Stimulated activated CD4-positive, alpha-beta T cell treated with anti-CD3 and anti-CD28 coated beads, Interleukin-15, amount 100 ng/mL, for 48 hours (primary cell): ENCODE measurements around the gene RPUSD1.
"Not testable (repeated sequence)": the region's sequence is repeated elsewhere in the genome, so short reads cannot be mapped to it uniquely, and the experiment has no call there.

Source experiments
- DNase-seq, 2 donors: peaks; one replicate each; pipeline ENCODE4 v3.0.0-alpha.2; 2020; ENCODE audit warnings: low read depth in 2 of 2

The RPUSD1 gene

DNA sequence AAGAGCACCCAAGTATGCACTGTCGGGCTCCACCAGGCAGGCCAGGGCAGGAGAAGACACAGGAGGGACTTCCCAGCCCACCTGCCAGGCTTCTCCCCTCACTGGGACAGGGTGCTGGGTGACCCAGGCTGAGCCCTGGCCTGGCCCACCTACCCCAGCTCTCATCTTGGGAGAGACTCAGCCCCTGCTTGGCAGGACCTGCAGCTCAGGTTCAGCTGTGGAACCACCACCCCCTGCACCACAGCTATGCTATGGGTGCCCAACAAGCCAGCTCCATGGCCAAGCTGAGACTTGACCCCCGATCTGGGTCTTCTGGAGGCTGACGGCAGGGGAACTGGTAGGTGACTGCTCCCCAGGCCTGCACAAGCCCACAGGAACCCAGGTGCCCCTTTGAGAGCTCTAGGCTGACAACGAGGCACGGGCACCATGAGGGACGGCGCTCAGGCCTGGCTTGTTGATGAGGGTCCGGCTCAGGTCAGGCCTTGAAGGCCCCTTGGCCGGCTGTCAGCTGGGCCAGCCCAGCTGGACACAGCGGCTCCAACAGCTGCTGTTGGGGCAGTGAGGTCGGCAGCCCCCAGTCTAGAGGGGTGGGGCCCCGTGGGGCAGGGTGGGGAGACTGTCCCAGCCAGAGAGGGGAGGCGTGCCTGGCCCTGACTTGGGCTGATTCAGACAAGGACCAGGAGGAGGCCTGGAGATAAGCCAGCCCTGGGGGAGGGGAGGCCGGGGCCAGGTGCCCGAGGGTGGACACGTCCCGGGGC is 4.6 kb downstream of the RPUSD1 start:
- DNase-seq, result no peak

DNA sequence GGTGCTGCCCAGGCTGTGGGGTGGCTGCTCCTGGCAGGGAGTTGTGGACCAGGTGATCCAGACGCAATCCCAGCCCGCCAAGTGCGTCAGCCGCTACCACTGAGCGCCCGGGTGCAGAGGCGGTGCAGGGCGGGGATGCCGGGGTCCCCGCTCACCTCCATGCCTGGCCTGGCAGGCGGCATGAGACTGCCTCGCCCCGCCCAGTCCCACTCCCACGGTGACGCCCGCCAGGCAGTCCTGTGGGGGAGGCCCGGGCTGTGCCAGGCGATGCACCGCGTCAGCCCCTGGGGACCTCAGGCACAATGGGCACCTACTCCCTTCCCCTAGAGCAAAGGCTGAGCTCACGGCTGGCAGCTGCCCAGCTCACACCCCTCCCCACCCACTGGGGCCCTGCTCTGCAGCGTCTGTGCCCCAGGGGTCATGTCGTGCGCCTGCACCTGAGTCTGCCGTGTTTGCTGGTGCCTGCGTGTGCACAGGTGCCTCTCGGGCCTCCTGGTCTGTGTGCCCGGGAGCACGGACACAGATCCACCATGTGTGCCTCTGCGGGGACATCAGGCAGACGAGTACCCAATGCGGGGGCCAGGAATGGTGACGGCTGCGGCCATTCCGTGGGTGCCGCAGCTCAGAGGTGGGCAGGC is 5.3 kb downstream of the RPUSD1 start:
- no peak for DNase-seq

DNA sequence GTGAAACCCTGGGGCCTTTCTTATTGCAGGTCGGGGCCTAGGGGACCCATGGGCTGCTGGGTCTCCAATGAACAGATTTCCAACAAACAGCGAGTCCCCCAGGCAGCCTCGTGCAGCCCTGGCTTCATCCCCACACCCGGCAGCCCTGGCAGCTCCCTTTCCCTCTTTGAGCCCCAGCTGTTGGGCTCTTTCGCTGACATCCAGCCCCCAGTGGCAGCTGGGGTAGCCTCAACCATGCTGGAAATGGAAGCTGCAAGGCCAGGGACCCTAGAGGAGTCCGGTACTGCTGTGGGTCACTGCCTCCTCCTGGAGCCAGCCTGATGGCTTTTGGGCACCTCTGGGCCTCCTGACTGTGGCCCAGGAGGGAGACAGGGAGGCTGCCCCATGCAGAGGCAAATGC is 5.9 kb downstream of the RPUSD1 start:
- no peak for DNase-seq

DNA sequence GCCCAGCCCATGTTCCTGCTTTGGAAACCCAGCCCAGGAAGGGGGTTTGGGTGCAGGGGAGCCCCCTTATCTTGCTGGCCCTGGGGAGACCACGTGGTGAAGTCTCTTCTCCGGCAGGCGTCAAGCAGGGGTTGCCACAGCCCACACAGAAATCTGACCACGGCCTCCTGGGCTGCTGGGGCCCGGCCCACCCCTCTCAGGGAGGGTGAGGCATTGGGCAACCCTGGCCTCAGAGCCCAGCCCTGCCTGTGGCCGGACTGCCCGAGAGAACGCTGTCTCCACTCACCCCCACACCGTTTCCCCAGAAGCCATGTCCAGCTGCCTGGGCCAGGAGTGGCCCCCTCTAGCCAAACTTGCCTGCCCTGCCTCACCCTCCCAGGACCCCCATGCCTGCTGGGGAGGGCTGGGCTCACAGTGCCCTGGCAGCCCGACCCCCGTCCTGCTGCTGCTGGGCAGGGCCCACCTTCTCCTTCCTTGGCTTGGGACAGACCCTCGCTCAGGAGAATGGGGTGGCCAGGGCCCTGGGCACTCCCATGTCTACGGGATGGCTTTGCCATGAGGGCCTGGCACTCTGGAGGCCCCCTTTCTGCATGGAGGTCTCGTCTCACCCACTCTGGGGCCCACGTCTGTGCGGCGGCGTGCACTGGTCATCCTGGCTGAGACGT is 6.7 kb downstream of the RPUSD1 start:
- no peak for DNase-seq

DNA sequence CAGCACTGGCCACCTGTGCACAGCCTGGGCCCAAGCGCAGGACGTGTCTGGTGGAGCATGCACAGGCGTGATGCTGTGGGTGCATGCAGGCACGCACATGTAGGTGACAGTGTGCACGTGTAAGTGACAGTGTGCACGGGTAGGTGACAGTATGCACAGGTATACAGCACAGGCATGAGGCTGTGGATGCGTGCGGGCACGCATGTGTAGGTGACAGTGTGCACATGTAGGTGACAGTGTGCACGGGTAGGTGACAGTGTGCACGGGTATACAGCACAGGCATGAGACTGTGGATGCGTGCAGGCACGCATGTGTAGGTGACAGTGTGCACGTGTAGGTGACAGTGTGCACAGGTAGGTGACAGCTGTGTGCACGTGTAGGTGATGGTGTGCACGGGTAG is 7.9 kb downstream of the RPUSD1 start:
- DNase-seq, result no peak

DNA sequence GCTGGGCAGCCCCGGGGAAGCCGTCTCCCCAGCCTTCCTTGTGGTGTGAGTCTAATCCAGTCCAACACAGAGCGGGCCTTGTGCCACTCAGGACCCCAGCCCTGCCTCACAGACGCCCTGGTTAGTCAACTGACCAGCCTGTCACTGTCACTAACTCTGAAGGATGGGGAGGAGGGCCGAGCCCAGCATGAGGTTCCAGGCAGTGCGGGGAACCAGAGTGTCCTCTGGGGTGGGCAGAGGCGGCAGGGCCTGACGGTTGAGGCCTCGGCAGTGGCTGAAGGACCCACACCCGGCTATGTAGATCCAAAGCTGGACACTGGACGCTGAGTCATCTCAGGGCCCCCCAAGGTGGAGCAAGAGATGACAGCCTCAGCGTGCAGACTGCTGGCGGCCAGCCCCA is 8.6 kb downstream of the RPUSD1 start:
- DNase-seq, result no peak

DNA sequence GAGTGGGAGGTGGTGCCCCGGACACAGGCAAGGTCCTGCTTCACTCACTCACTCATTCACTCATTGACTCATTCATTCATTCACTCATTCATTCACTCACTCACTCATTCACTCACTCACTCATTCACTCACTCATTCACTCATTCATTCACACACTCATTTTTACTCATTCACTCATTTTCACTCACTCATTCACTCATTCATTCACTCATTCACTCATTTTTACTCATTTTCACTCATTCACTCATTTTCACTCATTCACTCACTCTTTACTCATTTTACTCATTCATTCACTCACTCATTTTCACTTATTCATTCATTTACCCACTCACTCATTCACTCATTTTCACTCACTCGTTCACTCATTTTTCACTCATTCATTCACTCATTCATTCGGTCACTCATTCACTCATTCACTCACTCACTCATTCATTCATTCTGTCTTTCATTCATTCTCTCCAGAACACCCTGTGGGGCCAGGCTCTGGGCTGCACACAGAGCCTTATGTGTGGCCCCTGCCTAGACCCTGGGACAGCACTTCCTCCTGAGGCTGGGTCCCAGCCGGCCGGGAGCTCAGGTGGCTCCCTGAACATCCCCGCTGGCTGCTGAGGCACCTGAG is 9.2 kb downstream of the RPUSD1 start:
- DNase-seq, result no peak

DNA sequence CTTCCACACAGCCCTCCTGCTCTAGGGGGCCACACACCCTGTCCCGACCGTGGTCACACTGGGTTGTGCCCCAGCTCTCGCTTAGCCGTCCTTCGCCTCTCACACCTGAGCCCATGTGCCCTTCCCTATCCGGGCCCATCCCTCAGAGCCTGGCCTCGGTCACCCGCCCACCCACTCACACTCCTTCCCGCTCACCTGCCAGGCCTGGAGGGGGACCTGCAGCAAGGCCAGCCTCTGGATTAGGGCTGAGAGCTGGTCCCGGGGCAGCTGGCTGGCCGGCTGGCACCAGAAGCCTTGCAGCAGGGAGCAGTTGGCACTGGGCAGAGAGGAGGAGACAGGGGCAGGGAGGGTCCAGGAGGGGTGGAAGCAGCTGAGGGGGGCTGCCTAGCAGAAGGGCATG is 9.7 kb downstream of the RPUSD1 start:
- no peak for DNase-seq

DNA sequence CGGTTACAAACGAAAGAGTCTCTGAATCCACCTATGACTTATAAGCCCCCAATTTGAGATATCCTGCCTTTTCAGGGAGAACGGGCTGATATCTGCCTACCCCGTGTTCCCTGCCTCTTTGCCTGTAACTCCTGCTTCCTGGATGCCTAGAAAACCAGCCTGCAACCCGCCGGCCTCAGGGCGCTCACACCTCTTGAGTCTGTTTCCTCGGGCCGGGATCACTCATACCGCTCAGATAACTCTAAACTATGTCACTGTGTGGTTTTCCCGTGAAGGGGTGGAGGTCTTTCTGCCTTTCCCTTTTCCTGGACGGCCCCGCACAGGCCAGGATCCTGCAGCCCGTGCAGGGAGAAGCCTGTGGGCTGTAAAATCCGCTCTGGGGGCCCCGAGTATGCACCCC is 10.4 kb downstream of the RPUSD1 start:
- DNase-seq, result no peak

DNA sequence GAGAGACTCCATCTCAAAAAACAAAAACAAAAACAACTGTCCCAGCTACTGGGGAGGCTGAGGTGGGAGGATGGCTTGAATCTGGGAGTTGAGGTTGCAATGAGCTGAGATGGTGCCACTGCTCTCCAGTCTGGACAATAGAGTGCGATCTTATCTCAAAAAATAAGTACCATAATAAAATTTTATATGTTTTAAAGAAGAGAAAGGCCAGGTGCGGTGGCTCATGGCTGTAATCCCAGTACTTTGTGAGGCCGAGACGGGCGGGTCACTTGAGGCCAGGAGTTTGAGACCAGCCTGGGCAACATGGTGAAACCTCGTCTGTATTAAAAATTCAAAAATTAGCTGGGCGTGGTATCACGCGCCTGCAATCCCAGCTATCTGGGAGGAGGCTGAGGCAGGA is 11.4 kb downstream of the RPUSD1 start:
- no peak for DNase-seq

DNA sequence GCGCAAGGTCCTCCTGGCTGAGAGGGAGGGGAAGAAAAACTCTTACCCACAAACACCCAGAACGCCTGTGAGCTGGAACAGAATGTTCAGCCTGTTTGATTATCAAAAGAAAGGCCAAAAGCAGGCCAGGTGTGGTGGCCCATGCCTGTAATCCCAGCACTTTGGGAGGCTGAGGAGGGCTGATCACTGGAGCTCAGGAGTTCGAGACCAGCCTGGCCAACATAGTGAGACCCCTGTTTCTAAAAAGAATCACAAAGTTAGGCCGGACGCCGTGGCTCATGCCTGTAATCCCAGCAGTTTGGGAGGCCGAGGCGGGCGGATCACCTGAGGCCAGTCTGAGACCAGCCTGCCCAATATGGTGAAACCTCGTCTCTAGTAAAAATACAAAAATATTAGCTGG is 11.9 kb downstream of the RPUSD1 start:
- not testable (repeated sequence) for DNase-seq

DNA sequence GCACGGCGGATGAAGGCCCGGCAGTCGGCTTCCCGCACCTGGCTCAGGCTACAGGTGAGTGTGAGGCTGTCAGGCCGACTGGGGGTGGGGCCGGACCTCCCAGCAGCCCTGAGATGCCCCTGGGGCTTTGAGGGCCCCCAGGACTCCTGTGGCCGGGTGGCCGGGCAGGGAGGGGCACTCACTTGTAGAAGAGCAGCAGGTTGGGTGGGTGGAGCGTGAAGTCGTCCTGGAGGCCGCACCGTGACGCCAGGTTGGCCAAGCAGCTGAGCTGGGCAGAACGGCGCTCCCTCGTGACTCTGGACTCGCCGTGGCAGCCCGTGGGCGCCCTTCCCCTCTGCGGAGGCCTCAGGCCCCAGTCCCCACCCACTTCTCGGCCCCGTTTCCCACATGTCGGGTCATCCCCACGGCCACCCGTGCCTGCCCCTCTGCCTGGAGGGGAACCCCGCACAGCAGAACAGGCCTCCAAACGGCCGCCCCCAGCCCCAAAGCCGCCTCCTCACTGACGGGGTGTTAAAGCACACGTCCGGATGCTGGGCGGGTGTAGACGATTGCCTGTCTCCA is 12.9 kb downstream of the RPUSD1 start:
- DNase-seq, result no peak

DNA sequence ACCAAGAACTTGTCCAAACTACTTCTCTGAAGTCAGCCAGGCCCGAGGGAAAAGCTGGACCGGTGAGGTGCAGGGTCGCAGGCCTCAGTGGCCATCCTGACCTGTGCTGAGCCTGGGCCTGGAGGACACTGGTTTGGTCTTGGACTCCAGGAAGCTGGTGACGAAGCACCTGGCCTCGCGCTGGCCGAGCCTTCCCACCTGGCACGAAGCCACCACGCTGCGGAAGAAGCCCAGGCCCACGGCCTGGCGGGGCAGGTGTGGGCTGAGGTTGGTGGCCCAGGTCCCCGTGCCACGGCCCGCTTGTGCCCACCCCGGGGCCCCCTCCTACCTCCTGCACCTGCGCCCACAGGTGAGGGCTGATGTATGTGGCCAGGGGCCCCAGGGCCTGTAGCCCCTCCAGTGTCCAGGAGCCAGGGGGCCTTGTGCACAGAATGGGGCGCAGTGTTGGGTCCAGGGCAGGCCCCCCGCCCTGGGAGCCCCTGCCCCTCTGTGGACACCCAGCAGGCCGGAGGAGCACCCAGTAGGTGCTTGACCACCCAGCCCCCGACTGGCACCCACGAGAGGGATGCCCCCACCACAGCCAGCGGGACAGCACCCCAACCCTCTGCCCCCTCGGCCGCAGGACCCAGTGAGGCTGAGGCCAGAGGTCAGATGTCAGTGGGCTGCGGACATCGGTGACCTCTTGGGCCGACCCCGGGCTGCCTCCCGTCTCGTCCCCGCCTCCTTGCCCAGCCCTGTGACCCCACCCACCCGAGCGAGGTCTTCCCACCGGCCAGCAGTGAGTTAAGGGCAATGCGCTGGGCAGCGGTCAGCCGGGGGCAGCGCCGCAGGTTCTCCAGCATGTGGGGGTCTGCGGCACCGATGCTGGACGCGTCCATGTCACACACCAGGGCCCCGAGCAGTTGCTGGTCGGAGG is 13.8 kb downstream of the RPUSD1 start:
- no peak for DNase-seq

DNA sequence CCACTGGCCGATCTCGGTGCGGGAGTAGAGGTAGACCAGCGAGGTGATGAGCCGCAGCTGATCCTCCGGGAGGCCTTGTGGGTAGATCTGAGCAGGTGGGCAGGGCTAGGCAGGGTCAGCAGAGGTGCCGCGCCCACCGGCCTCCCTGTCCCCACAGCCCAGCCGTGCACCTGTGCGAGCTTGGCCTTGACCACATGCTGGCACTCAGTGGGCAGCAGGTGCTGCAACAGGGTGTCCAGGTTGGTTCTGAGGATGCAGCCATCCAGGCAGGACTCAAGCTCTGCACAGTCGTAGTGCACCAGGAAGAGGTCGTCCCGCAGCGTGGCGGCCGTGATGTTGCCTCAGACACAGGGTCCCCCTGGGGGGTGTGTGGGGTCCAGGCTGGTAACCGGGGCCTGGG is 15.2 kb downstream of the RPUSD1 start:
- no peak for DNase-seq

DNA sequence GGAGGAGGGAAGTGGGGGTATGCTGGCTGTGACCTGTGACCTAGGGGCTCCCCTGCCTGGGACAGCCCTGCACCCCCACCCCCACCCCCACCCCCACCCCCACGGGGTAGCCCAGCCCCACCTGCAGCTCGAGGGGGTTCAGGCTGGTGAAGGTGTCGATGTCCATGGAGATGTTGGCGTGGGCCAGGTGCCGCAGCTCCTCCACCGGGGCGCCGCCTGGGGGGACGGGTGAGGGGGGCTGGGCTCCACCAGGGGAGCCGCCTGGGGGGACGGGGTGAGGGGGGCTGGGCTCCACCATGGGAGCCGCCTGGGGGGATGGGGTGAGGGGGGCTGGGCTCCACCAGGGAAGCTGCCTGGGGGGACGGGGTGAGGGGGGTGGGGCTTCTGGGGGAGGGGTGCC is 17.8 kb downstream of the RPUSD1 start:
- DNase-seq, result no peak

DNA sequence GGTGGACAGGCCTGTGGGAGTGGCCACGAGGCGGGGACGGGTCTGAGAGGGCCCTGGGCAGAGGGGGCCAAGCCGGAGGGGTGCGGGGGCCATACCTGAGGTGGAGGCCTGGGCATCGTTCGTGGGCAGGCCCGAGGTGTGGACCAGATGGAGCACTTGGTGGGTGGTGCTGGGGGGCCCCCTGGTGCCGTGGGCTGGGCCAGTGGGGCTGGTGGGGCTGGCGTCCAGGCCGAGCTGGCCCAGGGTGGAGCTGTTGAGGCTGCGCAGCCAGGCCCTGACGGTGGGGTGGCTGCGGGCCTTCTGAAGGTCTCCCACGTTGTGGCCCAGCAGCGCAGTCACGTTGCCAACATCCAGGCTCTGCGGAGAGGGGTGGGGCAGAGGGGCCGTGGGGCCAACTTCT is 18.2 kb downstream of the RPUSD1 start:
- no peak for DNase-seq

DNA sequence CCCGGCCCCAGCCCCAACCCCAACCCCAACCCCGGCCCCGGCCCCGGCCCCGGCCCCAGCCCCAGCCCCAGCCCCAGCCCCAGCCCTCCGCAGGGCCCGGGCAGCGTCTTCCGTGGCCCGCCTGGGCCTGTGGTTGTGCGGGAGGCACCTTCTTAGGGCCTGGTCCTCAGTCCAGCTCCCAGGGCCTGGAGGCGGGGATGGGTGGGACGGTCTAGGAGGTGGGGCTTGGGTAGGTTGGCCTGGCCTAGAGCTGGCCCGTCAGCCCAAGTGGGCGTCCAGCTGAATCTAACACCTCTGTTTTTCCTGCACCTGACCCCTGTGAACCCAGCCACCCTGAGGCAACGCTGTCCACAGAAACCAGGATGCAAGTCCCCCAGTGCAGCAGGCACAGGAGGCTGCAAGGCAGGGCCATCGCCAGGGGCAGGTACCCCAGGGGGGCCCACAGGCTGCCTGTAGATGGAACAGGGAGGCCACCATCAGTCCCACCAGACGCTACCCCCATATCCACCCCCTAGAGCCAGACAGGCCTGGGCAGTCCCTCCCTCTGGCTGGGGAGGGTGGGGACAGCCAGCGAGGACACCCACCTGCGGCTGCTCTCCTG is 18.9 kb downstream of the RPUSD1 start:
- no peak for DNase-seq

DNA sequence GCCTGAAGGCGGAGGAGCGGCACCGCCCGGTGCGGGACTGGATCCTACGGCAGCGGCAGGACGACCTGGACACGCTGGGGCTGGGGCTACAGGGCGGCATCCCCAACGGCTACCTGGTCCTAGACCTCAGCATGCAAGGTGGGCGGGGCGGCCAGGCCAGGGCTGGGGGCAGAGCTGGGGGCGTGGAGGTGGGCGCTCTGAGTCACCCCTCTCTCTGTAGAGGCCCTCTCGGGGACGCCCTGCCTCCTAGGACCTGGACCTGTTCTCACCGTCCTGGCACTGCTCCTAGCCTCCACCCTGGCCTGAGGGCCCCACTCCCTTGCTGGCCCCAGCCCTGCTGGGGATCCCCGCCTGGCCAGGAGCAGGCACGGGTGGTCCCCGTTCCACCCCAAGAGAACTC is 19.8 kb downstream of the RPUSD1 start:
- DNase-seq, result no peak

DNA sequence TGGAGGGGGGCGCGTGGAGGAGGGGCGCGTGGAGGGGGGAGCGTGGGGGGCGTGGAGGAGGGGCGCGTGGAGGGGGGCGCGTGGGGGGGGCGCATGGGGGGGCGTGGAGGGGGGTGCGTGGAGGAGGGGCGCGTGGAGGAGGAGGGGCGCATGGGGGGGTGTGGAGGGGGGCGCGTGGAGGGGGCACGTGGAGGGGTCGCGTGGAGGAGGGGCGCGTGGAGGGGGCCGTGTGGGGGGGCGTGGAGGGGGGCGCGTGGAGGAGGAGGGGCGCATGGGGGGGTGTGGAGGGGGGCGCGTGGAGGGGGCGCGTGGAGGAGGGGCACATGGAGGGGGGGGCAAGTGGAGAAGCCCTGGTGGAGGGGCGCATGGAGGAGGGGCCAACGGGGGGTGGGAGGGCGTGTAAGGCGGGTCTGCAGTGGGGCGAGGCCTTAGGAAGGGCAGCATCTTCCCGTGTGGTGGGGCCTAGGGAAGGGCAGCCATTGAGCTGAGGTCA is 20.4 kb downstream of the RPUSD1 start:
- no peak for DNase-seq

DNA sequence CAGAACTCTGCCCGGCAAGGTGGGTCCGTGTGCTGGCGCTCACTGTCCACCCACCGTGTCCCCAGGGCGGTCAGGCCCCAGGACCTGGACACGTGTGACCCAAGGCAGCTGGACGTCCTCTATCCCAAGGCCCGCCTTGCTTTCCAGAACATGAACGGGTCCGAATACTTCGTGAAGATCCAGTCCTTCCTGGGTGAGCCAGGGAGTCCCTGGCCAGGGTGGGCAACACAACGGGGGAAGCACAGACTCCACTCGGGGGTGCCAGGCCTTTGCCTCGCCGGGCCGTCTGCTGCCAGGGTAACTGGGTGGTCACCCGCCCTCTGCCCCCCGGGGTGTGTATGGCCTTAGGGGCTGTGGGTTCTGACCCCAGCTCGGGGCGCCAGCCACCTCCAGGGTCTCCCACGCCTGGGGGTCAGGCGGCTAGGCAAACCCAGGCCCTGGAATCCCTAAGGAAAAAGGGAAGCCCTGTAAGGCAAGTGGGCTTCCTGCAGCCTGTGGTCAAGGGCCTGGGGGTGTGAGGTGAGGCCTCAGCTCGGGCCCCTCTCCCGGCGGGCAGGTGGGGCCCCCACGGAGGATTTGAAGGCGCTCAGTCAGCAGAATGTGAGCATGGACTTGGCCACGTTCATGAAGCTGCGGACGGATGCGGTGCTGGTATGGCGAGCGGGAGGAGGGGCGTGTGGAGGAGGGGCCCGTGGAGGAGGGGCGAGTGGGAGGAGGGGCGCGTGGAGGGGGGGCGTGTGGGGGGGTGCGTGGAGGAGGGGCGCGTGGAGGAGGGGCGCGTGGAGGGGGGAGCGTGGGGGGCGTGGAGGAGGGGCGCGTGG is 21.2 kb downstream of the RPUSD1 start:
- no peak for DNase-seq
